GM12891 (cell line): Measurements from ENCODE around the gene KRT3.

Source experiments
- POLR2A ChIP-seq: IDR thresholded peaks from 2 replicates; pipeline ENCODE4 v1.6.1; 2011; ENCODE audit warnings: low read depth, low read length, control low read depth
- POLR2AphosphoS5 ChIP-seq: IDR thresholded peaks from 2 replicates; pipeline ENCODE4 v1.6.1; 2011; ENCODE audit warnings: low read depth, low read length, control low read depth
- TAF1 ChIP-seq: IDR thresholded peaks from 2 replicates; pipeline ENCODE4 v1.6.1; 2011; ENCODE audit warnings: low read depth, low read length, control low read depth

DNA sequence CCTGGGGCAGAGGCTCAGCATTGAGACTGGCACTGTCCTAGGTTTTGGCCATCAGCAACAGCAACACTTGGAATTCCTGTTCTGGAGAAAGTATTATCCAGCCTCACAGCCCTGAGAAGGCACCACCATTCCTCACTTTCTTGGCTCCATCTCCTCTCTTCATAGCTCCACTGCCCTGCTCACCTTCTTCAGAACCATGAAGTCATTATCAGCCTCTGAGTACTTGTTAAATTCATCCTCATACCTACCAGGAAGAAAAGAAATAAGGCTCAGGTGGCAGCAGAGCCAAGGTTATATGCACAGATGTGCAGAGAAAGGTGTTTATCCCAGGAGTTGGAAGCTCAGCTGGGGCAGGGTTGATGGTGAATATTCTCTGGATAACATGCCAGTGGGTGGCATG lies 44.1 kb downstream of the KRT3 start:
- no peak for TF ChIP-seq POLR2AphosphoS5
- TF ChIP-seq POLR2A, result no peak
- no peak for TF ChIP-seq TAF1
